SK-N-SH (cell line): ENCODE results near the gene OXGR1. TPM values are rescaled to one million over a fixed set of nuclear protein-coding genes. Genes with fewer than 3 reads are reported as not detected.
A peak's percentile ranks its signal among the peaks of the same experiment; 100 is the strongest.
"Not testable (repeated sequence)": the region's sequence is repeated elsewhere in the genome, so short reads cannot be mapped to it uniquely, and the experiment has no call there.

ENCODE experiments used
- CTCF ChIA-PET: fragments of 300-600, 350-600 bp; formaldehyde crosslinking; extraction: SDS; loops from one replicate; lab custom pipeline; 2021; lab: Yijun Ruan, JAX
- POLR2A ChIA-PET: fragments of 350-600 bp; sonication (Branson Sonifier 250); formaldehyde crosslinking; extraction: SDS; loops from one replicate; lab custom pipeline; 2020; ENCODE audit warnings: antibody characterized with exemption, inconsistent platforms; lab: Yijun Ruan, JAX
- DNase-seq: peaks from one replicate; pipeline ENCODE4 v3.0.0; 2012
- H2AFZ ChIP-seq: fragments of 200-600 bp; sonication (generic); 2 replicates; pipeline ENCODE4 v1.8.1; 2016; ENCODE audit warnings: antibody characterized with exemption, mild to moderate bottlenecking, low read depth
- H3F3A ChIP-seq: fragments of 200-600 bp; sonication (generic); replicated peaks from 2 replicates; pipeline ENCODE3; 2016; ENCODE audit warnings: antibody characterized with exemption, mild to moderate bottlenecking; ENCODE audit not compliant: insufficient read depth
- H3K27ac ChIP-seq, 2 experiments: fragments of 200-500 bp in 1 of 2; fragments of 200-600 bp in 1 of 2; sonication (Bioruptor generic) in 1 of 2; sonication (generic), shearing (Covaris generic) in 1 of 2; 2 replicates each; pipeline versions ENCODE4 v1.5.1 to v1.6.1; 2014 to 2016; ENCODE audit warnings: low read depth in 2 of 2, inconsistent platforms in 1 of 2, low read length in 1 of 2, mild to moderate bottlenecking in 1 of 2, mixed read lengths in 1 of 2
- H3K27me3 ChIP-seq: fragments of 200-600 bp; sonication (generic), shearing (Covaris generic); 2 replicates; pipeline ENCODE4 v1.6.1; 2016; ENCODE audit warnings: mixed run types; ENCODE audit not compliant: insufficient read depth
- H3K36me3 ChIP-seq, 2 experiments: fragments of 200-500 bp in 1 of 2; fragments of 200-600 bp in 1 of 2; sonication (Bioruptor generic) in 1 of 2; sonication (generic) in 1 of 2; replicated peaks in 1 of 2; 2 replicates each; pipeline versions ENCODE3 to v1.5.1; 2014 to 2016; ENCODE audit warnings: low read length in 1 of 2, mild to moderate bottlenecking in 1 of 2; ENCODE audit not compliant: insufficient read depth in 2 of 2, control insufficient read depth in 1 of 2
- H3K4me1 ChIP-seq, 2 experiments: fragments of 200-500 bp in 1 of 2; fragments of 200-600 bp in 1 of 2; sonication (Bioruptor generic) in 1 of 2; sonication (generic), shearing (Covaris generic) in 1 of 2; 2 replicates each; pipeline versions ENCODE4 v1.5.1 to v1.6.1; 2014 to 2016; ENCODE audit warnings: low read depth in 1 of 2, low read length in 1 of 2, mixed run types in 1 of 2; ENCODE audit not compliant: insufficient read depth in 2 of 2, control insufficient read depth in 1 of 2
- H3K4me2 ChIP-seq: fragments of 200-600 bp; sonication (generic), shearing (Covaris generic); 2 replicates; pipeline ENCODE4 v1.6.1; 2017; ENCODE audit warnings: mixed run types
- H3K4me3 ChIP-seq, 2 experiments: fragments of 200-500 bp in 1 of 2; fragments of 200-600 bp in 1 of 2; sonication (Bioruptor generic) in 1 of 2; sonication (generic), shearing (Covaris generic) in 1 of 2; 2 replicates each; pipeline versions ENCODE4 v1.5.1 to v1.8.1; 2014 to 2016; ENCODE audit warnings: low read depth in 2 of 2, inconsistent platforms in 1 of 2, low read length in 1 of 2, mild to moderate bottlenecking in 1 of 2, mixed read lengths in 1 of 2, moderate library complexity in 1 of 2
- H3K79me2 ChIP-seq: fragments of 200-600 bp; sonication (generic); 2 replicates; pipeline ENCODE4 v1.8.1; 2017; ENCODE audit warnings: mild to moderate bottlenecking; ENCODE audit not compliant: insufficient read depth
- H3K9ac ChIP-seq: fragments of 200-600 bp; sonication (generic); 2 replicates; pipeline ENCODE4 v1.6.1; 2017; ENCODE audit warnings: mixed run types
- H3K9me2 ChIP-seq: fragments of 200-600 bp; sonication (generic); 2 replicates; pipeline ENCODE4 v1.6.1; 2017; ENCODE audit warnings: mixed run types
- H3K9me3 ChIP-seq: fragments of 200-600 bp; sonication (generic); 2 replicates; pipeline ENCODE4 v1.6.1; 2017; ENCODE audit warnings: mixed run types, mild to moderate bottlenecking, moderate library complexity
- H4K20me1 ChIP-seq: fragments of 200-600 bp; sonication (generic); 2 replicates; pipeline ENCODE4 v1.6.1; 2017; ENCODE audit warnings: mild to moderate bottlenecking, mixed run types; ENCODE audit not compliant: insufficient read depth
- CHD2 ChIP-seq: fragments of 150-350 bp; IDR thresholded peaks from 2 replicates; pipeline ENCODE4 v1.6.1; 2018; ENCODE audit warnings: low read length; ENCODE audit not compliant: partially characterized antibody
- CTCF ChIP-seq: fragments of 200-600 bp; sonication (generic); IDR thresholded peaks from 2 replicates; pipeline ENCODE4 v1.6.1; 2017; ENCODE audit warnings: antibody characterized with exemption, mild to moderate bottlenecking, moderate library complexity
- EP300 ChIP-seq, 2 experiments: IDR thresholded peaks; 2 replicates each; pipeline versions ENCODE4 v1.4.0 to v1.6.1; 2012; ENCODE audit warnings: borderline replicate concordance in 1 of 2, low read depth in 1 of 2, low read length in 1 of 2
- FOSL2 ChIP-seq: IDR thresholded peaks from 2 replicates; pipeline ENCODE4 v1.4.0; 2012; ENCODE audit warnings: low read depth, mild to moderate bottlenecking, moderate library complexity, borderline replicate concordance
- FOXM1 ChIP-seq: IDR thresholded peaks from 2 replicates; pipeline ENCODE4 v1.4.0; 2012; ENCODE audit warnings: low read depth, mild to moderate bottlenecking
- GABPA ChIP-seq: IDR thresholded peaks from 2 replicates; pipeline ENCODE4 v1.4.0; 2012; ENCODE audit warnings: low read depth, mild to moderate bottlenecking
- GATA2 ChIP-seq: sonication (generic); formaldehyde crosslinking; IDR thresholded peaks from 2 replicates; pipeline ENCODE4 v1.5.0; 2020; ENCODE audit warnings: mild to moderate bottlenecking, missing genetic modification reagents
- JUND ChIP-seq: IDR thresholded peaks from 2 replicates; pipeline ENCODE4 v1.4.0; 2012
- MAX ChIP-seq: IDR thresholded peaks from 2 replicates; pipeline ENCODE4 v1.4.0; 2012; ENCODE audit warnings: low read depth
- MXI1 ChIP-seq: IDR thresholded peaks from 2 replicates; pipeline ENCODE4 v1.6.1; 2012; ENCODE audit warnings: mild to moderate bottlenecking, low read depth, low read length, improper control_type of control experiment
- NRF1 ChIP-seq: IDR thresholded peaks from 2 replicates; pipeline ENCODE4 v1.6.1; 2012; ENCODE audit warnings: low read depth, mild to moderate bottlenecking, low read length
- POLR2AphosphoS5 ChIP-seq: IDR thresholded peaks from 2 replicates; pipeline ENCODE4 v1.6.1; 2012; ENCODE audit warnings: low read depth, low read length
- RAD21 ChIP-seq: IDR thresholded peaks from 2 replicates; pipeline ENCODE4 v1.6.1; 2012; ENCODE audit warnings: mild to moderate bottlenecking, low read length
- RCOR1 ChIP-seq: fragments of 150-350 bp; IDR thresholded peaks from 2 replicates; pipeline ENCODE4 v1.6.1; 2017; ENCODE audit warnings: antibody characterized with exemption, low read length
- RFX5 ChIP-seq: IDR thresholded peaks from 2 replicates; pipeline ENCODE4 v1.6.1; 2012; ENCODE audit warnings: mild to moderate bottlenecking, improper control_type of control experiment, low read length
- RXRA ChIP-seq: IDR thresholded peaks from 2 replicates; pipeline ENCODE4 v1.4.0; 2012; ENCODE audit warnings: low read depth, mild to moderate bottlenecking, borderline replicate concordance
- SIN3A ChIP-seq: IDR thresholded peaks from 2 replicates; pipeline ENCODE4 v1.6.1; 2012; ENCODE audit warnings: low read depth, mild to moderate bottlenecking, low read length, moderate library complexity, borderline replicate concordance
- SMC3 ChIP-seq: IDR thresholded peaks from 2 replicates; pipeline ENCODE4 v1.6.1; 2012; ENCODE audit warnings: low read depth, low read length, improper control_type of control experiment
- TCF12 ChIP-seq: IDR thresholded peaks from 2 replicates; pipeline ENCODE4 v1.4.0; 2012
- USF2 ChIP-seq: fragments of 150-350 bp; IDR thresholded peaks from 2 replicates; pipeline ENCODE4 v1.6.1; 2017; ENCODE audit warnings: antibody characterized with exemption, low read length, low read depth, borderline replicate concordance
- YY1 ChIP-seq: IDR thresholded peaks from 2 replicates; pipeline ENCODE4 v1.4.0; 2012; ENCODE audit warnings: low read depth, mild to moderate bottlenecking
- WGBS: methylation state at CpG from one replicate; pipeline ENCODE4 v1.1.6; 2017; ENCODE audit warnings: low lambda C conversion rate; 5-methylcytosine and 5-hydroxymethylcytosine counted together
- polyA plus RNA-seq, 3 experiments: library from polyadenylated mRNA; depleted of rRNA; stranded (reverse); fragments of >200 nt; gene quantifications; 2 replicates each; pipeline ENCODE4 v1.2.3, GENCODE V29; 2012
- TF ChIP-seq, protein P1 (sequence below): fragments of 150-350 bp; IDR thresholded peaks from 2 replicates; pipeline ENCODE4 v1.6.1; 2016; ENCODE audit warnings: mild to moderate bottlenecking, low read depth, low read length

OXGR1 gene
- polyA plus RNA-seq, 1 of the 3 experiments (the other 2 are of a cell fraction), result not detected

- Histone ChIP-seq H3K9ac (no peak overlapping the region), H3K4me3 (no peak overlapping the region), H3K27me3 (no peaks in the 10 kb centered on the region), H3K79me2 (no peaks in the 10 kb centered on the region), H3K27ac (peak overlapping the region in 1 of 2 experiments; percentile 74; a peak in 2 of 4 replicates), H3K4me1 (peaks cover 0 to 3% of the 10 kb centered on the region in 2 experiments; a peak in 2 of 4 replicates), H2AFZ (no peak overlapping the region), H3K4me2 (no peak overlapping the region), H3K36me3 (no peaks in the 10 kb centered on the region), H3F3A (no peaks in the 10 kb centered on the region), H3K9me2 (no peaks in the 10 kb centered on the region), H4K20me1 (no peaks in the 10 kb centered on the region), H3K9me3 (no peaks in the 10 kb centered on the region)
- 44% methylated on average over 6 of the region's 6 CpGs for WGBS
- ChIA-PET POLR2A (no interaction called here), CTCF (interaction anchor here (0.6 to 3.5 kb wide), 9 partner anchors 9 to 367 kb away, joined by 3 to 11 read pairs (median 4); no protein-coding TSS in a partner anchor)
- TF ChIP-seq EP300 (IDR thresholded peaks at IDR 0.05; ENCODE audit: borderline replicate concordance in 1 of 2, low read depth in 1 of 2, low read length in 1 of 2), result peak in 1 of 2 experiments; percentile 54; a peak in 1 of 4 replicates
- TF ChIP-seq GATA2 (CRISPR knock-in tag), result peak; percentile 40
- TF ChIP-seq FOSL2, result no peak
- peak; percentile 46; the same call in 1 of the 2 replicates for TF ChIP-seq RAD21
- peak; percentile 56; the same call in 1 of the 2 replicates for TF ChIP-seq RCOR1
- DNase-seq, result peak; percentile 57
These were observed 10.2 kb downstream of the OXGR1 start for GRCh38 chr13:96984051-96984508.

DNA sequence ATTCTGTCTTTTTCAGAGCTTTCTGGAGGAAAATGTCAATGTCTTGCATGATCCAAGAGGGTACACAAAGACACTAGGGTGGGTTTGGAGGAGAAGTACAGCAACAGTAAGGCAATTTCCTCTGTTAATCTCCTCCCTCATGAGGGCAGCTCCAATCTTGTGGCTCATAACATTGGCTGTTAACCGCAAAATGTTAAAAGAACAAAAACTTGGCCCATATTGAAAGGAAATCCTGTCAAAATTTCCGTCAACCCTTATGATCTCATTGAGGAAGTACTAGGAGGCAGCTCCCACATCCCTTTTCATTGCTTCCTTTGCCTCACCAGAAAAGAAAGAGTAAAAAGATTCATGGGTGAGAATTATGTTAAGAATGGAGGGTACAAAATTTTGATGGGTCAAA lies 11.6 kb downstream of the OXGR1 start:
- H3K79me2 ChIP-seq, result no peaks in the 10 kb centered on the region
- H2AFZ ChIP-seq, result no peak overlapping the region
- TF ChIP-seq SMC3 (no peak), POLR2AphosphoS5 (no peak), MAX (no peak), RXRA (no peak), FOXM1 (no peak), EP300 (IDR thresholded peaks at IDR 0.05; ENCODE audit: borderline replicate concordance in 1 of 2, low read depth in 1 of 2, low read length in 1 of 2) (no peak), SIN3A (no peak), GABPA (no peak), TCF12 (no peak), CTCF (no peak), JUND (no peak), MXI1 (no peak), USF2 (no peak), FOSL2 (no peak), RAD21 (no peak), NRF1 (no peak), CHD2 (no peak), RFX5 (no peak), YY1 (no peak)
- TF ChIP-seq, protein P1, sequence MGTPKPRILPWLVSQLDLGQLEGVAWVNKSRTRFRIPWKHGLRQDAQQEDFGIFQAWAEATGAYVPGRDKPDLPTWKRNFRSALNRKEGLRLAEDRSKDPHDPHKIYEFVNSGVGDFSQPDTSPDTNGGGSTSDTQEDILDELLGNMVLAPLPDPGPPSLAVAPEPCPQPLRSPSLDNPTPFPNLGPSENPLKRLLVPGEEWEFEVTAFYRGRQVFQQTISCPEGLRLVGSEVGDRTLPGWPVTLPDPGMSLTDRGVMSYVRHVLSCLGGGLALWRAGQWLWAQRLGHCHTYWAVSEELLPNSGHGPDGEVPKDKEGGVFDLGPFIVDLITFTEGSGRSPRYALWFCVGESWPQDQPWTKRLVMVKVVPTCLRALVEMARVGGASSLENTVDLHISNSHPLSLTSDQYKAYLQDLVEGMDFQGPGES, result no peak
- H3K36me3 ChIP-seq, result no peaks in the 10 kb centered on the region
- H3K27me3 ChIP-seq, result no peaks in the 10 kb centered on the region
- H3K9me2 ChIP-seq, result no peaks in the 10 kb centered on the region
- WGBS, result 46% methylated on average over 2 of the region's 2 CpGs
- no peak overlapping the region for H3K4me2 ChIP-seq
- no peak for DNase-seq
- H3K4me3 ChIP-seq, result no peak overlapping the region
- ChIA-PET CTCF (no interaction called here), POLR2A (no interaction called here)
- no peaks in the 10 kb centered on the region for H3F3A ChIP-seq
- no peak overlapping the region for H3K9ac ChIP-seq
- no peaks in the 10 kb centered on the region for H4K20me1 ChIP-seq
- H3K9me3 ChIP-seq, result no peaks in the 10 kb centered on the region
- H3K4me1 ChIP-seq, result peaks cover 0 to 3% of the 10 kb centered on the region in 2 experiments; a peak in 2 of 4 replicates
- no peak overlapping the region for H3K27ac ChIP-seq

DNA sequence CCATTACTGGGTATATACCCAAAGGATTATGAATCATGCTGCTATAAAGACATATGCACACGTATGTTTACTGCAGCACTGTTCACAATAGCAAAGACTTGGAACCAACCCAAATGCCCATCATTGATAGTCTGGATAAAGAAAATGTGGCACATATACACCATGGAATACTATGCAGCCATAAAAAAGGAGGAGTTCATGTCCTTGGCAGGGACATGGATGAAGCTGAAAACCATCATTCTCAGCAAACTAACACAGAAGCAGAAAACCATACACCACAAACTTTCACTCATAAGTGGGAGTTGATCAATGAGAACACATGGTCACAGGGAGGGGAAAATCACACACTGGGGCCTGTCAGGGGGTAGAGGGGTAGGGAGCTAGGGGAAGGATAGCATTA lies 14.4 kb downstream of the OXGR1 start:
- CTCF ChIA-PET, result interaction anchor here (1.1 to 1.4 kb wide), 2 partner anchors 11 to 22 kb away, joined by 3 to 4 read pairs; no protein-coding TSS in a partner anchor
- POLR2A ChIA-PET, result not testable (repeated sequence)

More for the DNA sequence above, 14.4 kb downstream of the OXGR1 start:
- H4K20me1 ChIP-seq, H3K79me2 ChIP-seq, H3K9me2 ChIP-seq, H2AFZ ChIP-seq, H3K4me2 ChIP-seq, H3F3A ChIP-seq, H3K9ac ChIP-seq, DNase-seq, H3K4me3 ChIP-seq, H3K27ac ChIP-seq, H3K36me3 ChIP-seq, H3K27me3 ChIP-seq, H3K4me1 ChIP-seq, H3K9me3 ChIP-seq: not testable (repeated sequence)
- 35% methylated on average over 1 of the region's 1 CpG for WGBS
